ENCODE results near the gene UXT. TPM values are rescaled to one million over a fixed set of nuclear protein-coding genes. Genes with fewer than 3 reads are reported as not detected.

Gene UXT
- total and polyA plus RNA-seq, 2 experiments from 2014 or later = 58.4 to 141 TPM

GRCh38 chrX:47621851-47622250 is 37.1 kb downstream of the UXT start:
- peaks cover 12% of the 10 kb centered on the region for H3K27me3 Mint-ChIP-seq (ENCODE audit: insufficient read depth, low read depth, poor library complexity)
- H3K4me3 Mint-ChIP-seq = no peak overlapping the region
- H3K36me3 ChIP-seq (ENCODE audit: insufficient read depth) = no peaks in the 10 kb centered on the region
- no peaks in the 10 kb centered on the region for H3K4me1 ChIP-seq (ENCODE audit: insufficient read depth)
- no peak overlapping the region for H3K4me2 ChIP-seq
- no peak overlapping the region for H3K27ac Mint-ChIP-seq
- no peak for TF ChIP-seq JUNB (IDR thresholded peaks at IDR 0.05; ENCODE audit: unreplicated experiment)
- TF ChIP-seq EZH2phosphoT487 (IDR thresholded peaks at IDR 0.05; ENCODE audit: unreplicated experiment) = no peak
- TF ChIP-seq POLR2AphosphoS5 (IDR thresholded peaks at IDR 0.05; ENCODE audit: low read depth) = no peak
- no peak for TF ChIP-seq ZNF462 (CRISPR knock-in tag; IDR thresholded peaks at IDR 0.05)
- no peak for TF ChIP-seq REST (IDR thresholded peaks at IDR 0.05; ENCODE audit: unreplicated experiment)
- TF ChIP-seq CREB1 (CRISPR knock-in tag; IDR thresholded peaks at IDR 0.05; ENCODE audit: low read depth) = no peak
- TF ChIP-seq CTCF (conservative IDR thresholded peaks at IDR 0.05; ENCODE audit: low read depth in 2 of 2) = no peak
- TF ChIP-seq, protein P1, sequence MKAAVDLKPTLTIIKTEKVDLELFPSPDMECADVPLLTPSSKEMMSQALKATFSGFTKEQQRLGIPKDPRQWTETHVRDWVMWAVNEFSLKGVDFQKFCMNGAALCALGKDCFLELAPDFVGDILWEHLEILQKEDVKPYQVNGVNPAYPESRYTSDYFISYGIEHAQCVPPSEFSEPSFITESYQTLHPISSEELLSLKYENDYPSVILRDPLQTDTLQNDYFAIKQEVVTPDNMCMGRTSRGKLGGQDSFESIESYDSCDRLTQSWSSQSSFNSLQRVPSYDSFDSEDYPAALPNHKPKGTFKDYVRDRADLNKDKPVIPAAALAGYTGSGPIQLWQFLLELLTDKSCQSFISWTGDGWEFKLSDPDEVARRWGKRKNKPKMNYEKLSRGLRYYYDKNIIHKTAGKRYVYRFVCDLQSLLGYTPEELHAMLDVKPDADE (IDR thresholded peaks at IDR 0.05) = no peak
- no peak for TF ChIP-seq STAT1 (IDR thresholded peaks at IDR 0.05; ENCODE audit: unreplicated experiment)
- TF ChIP-seq ZNF114 (CRISPR knock-in tag; IDR thresholded peaks at IDR 0.05) = no peak
- TF ChIP-seq EZH2 (IDR thresholded peaks at IDR 0.05; ENCODE audit: low read depth, unreplicated experiment) = no peak
- TF ChIP-seq NANOG (IDR thresholded peaks at IDR 0.05; ENCODE audit: borderline replicate concordance) = no peak
- H3K79me2 ChIP-seq (replicated peaks; ENCODE audit: insufficient read depth) = no peaks in the 10 kb centered on the region
- H3K27me3 ChIP-seq (ENCODE audit: insufficient read depth) = no peaks in the 10 kb centered on the region
- H2AFZ ChIP-seq = no peak overlapping the region
- no peak overlapping the region for H3K4me3 ChIP-seq
- H3K36me3 Mint-ChIP-seq (ENCODE audit: low read depth) = no peaks in the 10 kb centered on the region
- DNase-seq (ENCODE audit: low spot score) (no peak), ATAC-seq (no peak)
- H3F3A ChIP-seq (replicated peaks; ENCODE audit: low read depth) = no peaks in the 10 kb centered on the region
- H4K20me1 ChIP-seq (replicated peaks; ENCODE audit: insufficient read depth) = no peaks in the 10 kb centered on the region
- no peak overlapping the region for H3K27ac ChIP-seq (ENCODE audit: low read depth)
- H3K9me3 Mint-ChIP-seq = no peaks in the 10 kb centered on the region
- peaks cover 25% of the 10 kb centered on the region for H3K4me1 Mint-ChIP-seq
- H3K9me2 ChIP-seq (ENCODE audit: insufficient read depth) = no peaks in the 10 kb centered on the region
